SK-N-SH treated with all-trans-retinoic acid at 6 μM for 48 hours (cell line): ENCODE results near the gene VMAC.

Experiments used
- BACH2 ChIP-seq: fragments of 250-450 bp; sonication (Bioruptor Pico); IDR thresholded peaks from 2 replicates; pipeline ENCODE4 v1.9.0; 2021; ENCODE audit warnings: mild to moderate bottlenecking, borderline replicate concordance
- CREB5 ChIP-seq: fragments of 250-450 bp; sonication (Bioruptor Pico); IDR thresholded peaks from 2 replicates; pipeline ENCODE4 v1.5.1; 2020; ENCODE audit warnings: low read depth, mild to moderate bottlenecking, moderate library complexity
- GLIS3 ChIP-seq: fragments of 250-450 bp; sonication (Bioruptor Pico); IDR thresholded peaks from 2 replicates; pipeline ENCODE4 v1.5.0; 2020; ENCODE audit warnings: mild to moderate bottlenecking, moderate library complexity
- OSR1 ChIP-seq: fragments of 250-450 bp; sonication (Bioruptor Pico); IDR thresholded peaks from 2 replicates; pipeline ENCODE4 v1.8.0; 2022; ENCODE audit warnings: moderate library complexity, mild to moderate bottlenecking, inconsistent platforms
- PATZ1 ChIP-seq: fragments of 250-450 bp; sonication (Bioruptor Pico); IDR thresholded peaks from 2 replicates; pipeline ENCODE4 v1.8.0; 2020; ENCODE audit warnings: mild to moderate bottlenecking, moderate library complexity, borderline replicate concordance
- PPARA ChIP-seq: fragments of 250-450 bp; sonication (Bioruptor Pico); IDR thresholded peaks from 2 replicates; pipeline ENCODE4 v1.5.0; 2020; ENCODE audit warnings: mild to moderate bottlenecking, borderline replicate concordance
- RARB ChIP-seq: fragments of 250-450 bp; sonication (Bioruptor Pico); IDR thresholded peaks from 2 replicates; pipeline ENCODE4 v1.8.0; 2021; ENCODE audit warnings: mild to moderate bottlenecking, moderate library complexity
- TSHZ2 ChIP-seq: fragments of 250-450 bp; sonication (Bioruptor Pico); IDR thresholded peaks from 2 replicates; pipeline ENCODE4 v1.5.0; 2020; ENCODE audit warnings: mild to moderate bottlenecking, moderate library complexity
- ZC3H10 ChIP-seq: fragments of 250-450 bp; sonication (Bioruptor Pico); IDR thresholded peaks from 2 replicates; pipeline ENCODE4 v1.5.1; 2021; ENCODE audit warnings: mild to moderate bottlenecking, moderate library complexity
- ZFP3 ChIP-seq: fragments of 250-450 bp; sonication (Bioruptor Pico); IDR thresholded peaks from 2 replicates; pipeline ENCODE4 v1.5.0; 2020; ENCODE audit warnings: mild to moderate bottlenecking, moderate library complexity
- TF ChIP-seq, protein P1 (sequence below): fragments of 250-450 bp; sonication (Bioruptor Pico); IDR thresholded peaks from 2 replicates; pipeline ENCODE4 v1.8.0; 2021; ENCODE audit warnings: low read depth, mild to moderate bottlenecking, moderate library complexity, borderline replicate concordance

DNA sequence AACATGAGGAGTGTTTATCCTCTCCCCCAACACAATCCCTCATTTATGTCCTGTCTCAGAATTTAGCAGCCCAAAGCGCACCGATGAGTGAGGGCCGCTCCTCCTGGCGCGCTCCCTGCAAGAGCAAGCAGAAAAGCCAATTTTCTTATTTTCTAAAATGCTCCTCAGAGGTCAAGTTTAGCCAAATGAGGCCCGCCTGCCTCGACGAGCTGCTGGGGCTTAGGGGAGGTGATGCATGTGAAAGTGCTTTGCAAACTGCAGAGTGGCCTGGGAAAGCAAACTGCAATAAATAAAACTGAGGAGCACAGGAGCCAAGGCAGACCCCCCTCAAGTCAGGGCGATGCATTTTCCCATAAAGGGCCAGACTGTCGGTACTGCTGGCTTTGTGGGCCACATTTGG lies 38.4 kb downstream of the VMAC start:
- TF ChIP-seq PPARA (CRISPR knock-in tag) = no peak
- TF ChIP-seq GLIS3 (CRISPR knock-in tag) = no peak
- TF ChIP-seq, protein P1, sequence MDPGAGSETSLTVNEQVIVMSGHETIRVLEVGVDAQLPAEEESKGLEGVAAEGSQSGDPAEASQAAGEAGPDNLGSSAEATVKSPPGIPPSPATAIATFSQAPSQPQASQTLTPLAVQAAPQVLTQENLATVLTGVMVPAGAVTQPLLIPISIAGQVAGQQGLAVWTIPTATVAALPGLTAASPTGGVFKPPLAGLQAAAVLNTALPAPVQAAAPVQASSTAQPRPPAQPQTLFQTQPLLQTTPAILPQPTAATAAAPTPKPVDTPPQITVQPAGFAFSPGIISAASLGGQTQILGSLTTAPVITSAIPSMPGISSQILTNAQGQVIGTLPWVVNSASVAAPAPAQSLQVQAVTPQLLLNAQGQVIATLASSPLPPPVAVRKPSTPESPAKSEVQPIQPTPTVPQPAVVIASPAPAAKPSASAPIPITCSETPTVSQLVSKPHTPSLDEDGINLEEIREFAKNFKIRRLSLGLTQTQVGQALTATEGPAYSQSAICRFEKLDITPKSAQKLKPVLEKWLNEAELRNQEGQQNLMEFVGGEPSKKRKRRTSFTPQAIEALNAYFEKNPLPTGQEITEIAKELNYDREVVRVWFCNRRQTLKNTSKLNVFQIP (CRISPR knock-in tag) = no peak
- TF ChIP-seq TSHZ2 (CRISPR knock-in tag) = no peak
- no peak for TF ChIP-seq BACH2 (CRISPR knock-in tag)
- TF ChIP-seq OSR1 (CRISPR knock-in tag) = no peak
- TF ChIP-seq ZC3H10 (CRISPR knock-in tag) = no peak
- no peak for TF ChIP-seq PATZ1 (CRISPR knock-in tag)
- no peak for TF ChIP-seq RARB
- no peak for TF ChIP-seq ZFP3 (CRISPR knock-in tag)
- no peak for TF ChIP-seq CREB5 (CRISPR knock-in tag)
